B cell (primary cell): ENCODE measurements around the gene TNNI3. TPM values are rescaled to one million over a fixed set of nuclear protein-coding genes. Genes with fewer than 3 reads are reported as not detected.
A peak's percentile ranks its signal among the peaks of the same experiment; 100 is the strongest.

Source experiments
- ATAC-seq: fragments of 200-7000 bp; cut with Tn5 transposase; one replicate; pipeline ENCODE4 v1.10.0; 2021; ENCODE audit warnings: low read depth, mild to moderate bottlenecking, moderate number of reproducible peaks, moderate library complexity
- CTCF ChIA-PET: fragments of 350-600 bp; sonication (Branson Sonifier 250); formaldehyde crosslinking; loops from one replicate; lab custom pipeline; 2021; ENCODE audit warnings: antibody characterized with exemption, inconsistent platforms; lab: Charles Lee
- POLR2A ChIA-PET: fragments of 350-600 bp; sonication (Branson Sonifier 250); formaldehyde crosslinking; loops from one replicate; lab custom pipeline; 2021; ENCODE audit warnings: antibody characterized with exemption; lab: Charles Lee
- DNase-seq: peaks from one replicate; pipeline ENCODE4 v3.0.0; 2013
- H2AFZ ChIP-seq: 2 replicates; pipeline ENCODE4 v1.6.1; 2012; ENCODE audit warnings: mild to moderate bottlenecking, low read depth, low read length; ENCODE audit not compliant: insufficient read depth, poor library complexity, severe bottlenecking
- H3K27ac ChIP-seq, 2 donors: 1 replicate in 1 of 2; 2 replicates in 1 of 2; pipeline ENCODE4 v1.5.1; 2012 to 2013; ENCODE audit warnings: low read length in 2 of 2, mild to moderate bottlenecking in 2 of 2, moderate library complexity in 1 of 2
- H3K27me3 ChIP-seq, 4 experiments: fragments of 200-600 bp in 1 of 4; sonication (generic) in 1 of 4; replicated peaks in 1 of 4; 1 replicate in 2 of 4; 2 replicates in 2 of 4; pipeline versions ENCODE4 v1.6.1 to v1.7.0; 2013 to 2016; ENCODE audit warnings: low read length in 3 of 4, mild to moderate bottlenecking in 2 of 4, mixed read lengths in 1 of 4, moderate library complexity in 1 of 4; ENCODE audit not compliant: insufficient read depth in 4 of 4, control insufficient read depth in 3 of 4; ENCODE audit errors: control extremely low read depth in 1 of 4
- H3K36me3 ChIP-seq, 2 experiments: replicated peaks in 1 of 2; 1 replicate in 1 of 2; 2 replicates in 1 of 2; pipeline versions ENCODE4 v1.6.1 to v1.7.1; 2013; ENCODE audit warnings: low read length in 1 of 2; ENCODE audit not compliant: insufficient read depth in 2 of 2, control insufficient read depth in 1 of 2; ENCODE audit errors: control extremely low read depth in 1 of 2, extremely low read depth in 1 of 2
- H3K4me1 ChIP-seq, 2 donors: fragments of 200-600 bp in 1 of 2; sonication (generic) in 1 of 2; 1 replicate in 1 of 2; 2 replicates in 1 of 2; pipeline versions ENCODE4 v1.5.1 to v1.6.1; 2013 to 2017; ENCODE audit warnings: low read length in 2 of 2; ENCODE audit not compliant: control insufficient read depth in 2 of 2, insufficient read depth in 2 of 2
- H3K4me2 ChIP-seq: replicated peaks from 2 replicates; pipeline ENCODE3; 2012; ENCODE audit warnings: mild to moderate bottlenecking, low read depth, low read length; ENCODE audit not compliant: poor library complexity, severe bottlenecking
- H3K4me3 ChIP-seq, 5 experiments: fragments of 200-600 bp in 1 of 5; sonication (generic) in 1 of 5; 1 replicate in 3 of 5; 2 replicates in 2 of 5; pipeline versions ENCODE4 v1.5.1 to v1.7.0; 2011 to 2016; ENCODE audit warnings: low read length in 4 of 5, mild to moderate bottlenecking in 4 of 5, low read depth in 2 of 5, control low read depth in 1 of 5, moderate library complexity in 1 of 5; ENCODE audit not compliant: insufficient read depth in 1 of 5; ENCODE audit errors: control extremely low read depth in 1 of 5, extremely low read depth in 1 of 5
- H3K79me2 ChIP-seq: fragments of 200-600 bp; sonication (generic); one replicate; pipeline ENCODE4 v1.6.0; 2016; ENCODE audit warnings: low read length; ENCODE audit not compliant: control insufficient read depth, insufficient read depth
- H3K9ac ChIP-seq: fragments of 200-600 bp; sonication (generic); 2 replicates; pipeline ENCODE4 v1.6.1; 2017; ENCODE audit warnings: mild to moderate bottlenecking, low read length, moderate library complexity
- H3K9me3 ChIP-seq, 3 donors: one replicate each; pipeline versions ENCODE4 v1.6.1 to v1.7.1; 2013; ENCODE audit warnings: low read length in 2 of 3; ENCODE audit not compliant: control insufficient read depth in 2 of 3, insufficient read depth in 1 of 3; ENCODE audit errors: control extremely low read depth in 1 of 3
- H4K20me1 ChIP-seq: 2 replicates; pipeline ENCODE4 v1.6.0; 2012; ENCODE audit warnings: mild to moderate bottlenecking, low read length; ENCODE audit not compliant: insufficient read depth, control insufficient read depth, poor library complexity, severe bottlenecking
- H3K27ac Mint-ChIP-seq: one replicate; pipeline ENCODE4 v1.8.0; 2021; ENCODE audit warnings: mixed read lengths
- H3K27me3 Mint-ChIP-seq: one replicate; pipeline ENCODE4 v1.8.0; 2021; ENCODE audit warnings: mixed read lengths
- H3K4me1 Mint-ChIP-seq: one replicate; pipeline ENCODE4 v1.8.0; 2021; ENCODE audit warnings: mixed read lengths
- H3K4me3 Mint-ChIP-seq: one replicate; pipeline ENCODE4 v1.8.0; 2021; ENCODE audit warnings: mixed read lengths
- H3K9me3 Mint-ChIP-seq: one replicate; pipeline ENCODE4 v1.8.0; 2022; ENCODE audit warnings: mixed read lengths; ENCODE audit not compliant: insufficient read depth
- CTCF ChIP-seq: fragments of 200-600 bp; IDR thresholded peaks from one replicate; pipeline ENCODE4 v1.8.0; 2022; ENCODE audit warnings: antibody characterized with exemption, mild to moderate bottlenecking
- EZH2 ChIP-seq: IDR thresholded peaks from 2 replicates; pipeline ENCODE4 v1.6.1; 2012; ENCODE audit warnings: borderline replicate concordance, low read depth, mild to moderate bottlenecking, moderate library complexity, low read length; ENCODE audit not compliant: insufficient read depth, poor library complexity, severe bottlenecking
- WGBS: methylation state at CpG from one replicate; pipeline ENCODE4 v1.1.5; 2013; ENCODE audit warnings: missing lambda C conversion rate; ENCODE audit not compliant: insufficient coverage; 5-methylcytosine and 5-hydroxymethylcytosine counted together
- intact Hi-C: fragments of 100-400 bp; cut with micrococcal nuclease; formaldehyde crosslinking; loops from one replicate; pipeline ENCODE4 v1.10.0; 2022
- polyA plus RNA-seq: library from polyadenylated mRNA; depleted of rRNA; stranded (reverse); fragments of >200 nt; gene quantifications from 2 replicates; pipeline ENCODE4 v1.2.3, GENCODE V29; 2012
- total RNA-seq, 2 donors: library from RNA; stranded (reverse); fragments of 120-200 nt in 1 of 2; gene quantifications; 1 replicate in 1 of 2; 2 replicates in 1 of 2; pipeline versions ENCODE4 v1.2.3 to v1.2.4, GENCODE V29; 2013 to 2022

The TNNI3 gene
- total and polyA plus RNA-seq, 2 donors (not counting 1 experiment from before 2014, with no cell fraction given): not detected

DNA sequence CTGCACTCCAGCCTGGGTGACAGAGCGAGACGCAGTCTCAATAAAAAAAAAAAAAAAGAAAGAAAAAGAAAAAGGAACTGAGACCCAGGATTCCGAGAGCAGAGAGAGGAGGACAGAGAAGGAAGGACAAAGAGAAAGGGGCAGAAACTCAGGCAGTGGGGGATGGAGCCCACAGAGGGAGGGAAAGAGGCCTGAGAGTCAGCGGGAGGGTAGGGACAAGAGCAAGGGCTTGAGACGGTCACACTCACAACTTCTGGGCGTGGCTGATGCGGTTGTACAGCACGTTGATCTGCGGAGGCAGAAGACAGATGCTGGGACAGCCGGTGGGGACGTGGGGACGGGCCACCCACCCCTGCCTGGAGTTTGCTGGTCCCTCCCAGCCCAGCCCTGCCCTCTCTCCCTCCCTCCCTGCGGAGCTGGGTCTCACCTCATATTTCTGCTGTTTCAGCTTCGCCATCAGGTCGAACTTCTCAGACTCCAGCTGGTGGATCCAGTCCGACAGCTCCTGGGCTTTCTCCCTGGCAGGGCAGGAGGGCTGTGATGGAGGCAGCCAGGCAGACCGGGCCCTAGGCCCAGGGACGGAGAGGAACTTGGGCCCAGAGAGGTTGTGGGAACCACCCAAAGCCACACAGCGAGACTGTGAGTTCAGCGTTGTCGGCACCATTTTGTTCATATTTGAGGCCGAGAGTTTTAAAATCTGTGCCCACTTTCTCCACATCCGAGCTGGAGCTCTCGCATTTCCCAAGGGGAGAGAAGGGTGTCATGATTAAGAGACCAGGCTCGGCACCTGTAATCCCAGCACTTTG is 23.7 kb downstream of the TNNI3 start:
- Histone ChIP-seq H3K4me2 (peak overlapping the region; percentile 37), H3K9ac (no peak overlapping the region), H3K27ac (no peak overlapping the region)

More for the DNA sequence above, 23.7 kb downstream of the TNNI3 start:
- H3K4me1 ChIP-seq: peaks cover 0 to 4% of the 10 kb centered on the region in 2 donors
- no peaks in the 10 kb centered on the region for H3K79me2 ChIP-seq
- no peak overlapping the region for H3K4me3 ChIP-seq
- H3K9me3 ChIP-seq: no peaks in the 10 kb centered on the region
- H3K27me3 ChIP-seq: peaks cover 0 to 56% (median 13%) of the 10 kb centered on the region in 4 experiments
- ChIA-PET POLR2A (interaction anchor here (0.6 kb wide), 1 partner anchor 275 kb away, joined by 5 read pairs; no protein-coding TSS in a partner anchor), CTCF (interaction anchor here (0.6 to 1.8 kb wide), 3 partner anchors 7 to 682 kb away, joined by 3 to 8 read pairs (median 3); no protein-coding TSS in a partner anchor)
- ATAC-seq (peak; percentile 24), DNase-seq (peak; percentile 41)
- Mint-ChIP-seq H3K9me3 (no peaks in the 10 kb centered on the region), H3K4me3 (peak overlapping the region; percentile 45), H3K27me3 (peaks cover 28% of the 10 kb centered on the region), H3K27ac (no peak overlapping the region), H3K4me1 (peaks cover 6% of the 10 kb centered on the region)
- TF ChIP-seq EZH2: no peak
- no peak for TF ChIP-seq CTCF
- no peaks in the 10 kb centered on the region for H3K36me3 ChIP-seq
- 70% methylated on average over 19 of the region's 25 CpGs for WGBS
- no peaks in the 10 kb centered on the region for H4K20me1 ChIP-seq
- no peak overlapping the region for H2AFZ ChIP-seq
- intact Hi-C loops: no loop called here
